GM23248 (cell line): ENCODE measurements around the gene TTC9. TPM values are rescaled to one million over a fixed set of nuclear protein-coding genes. Genes with fewer than 3 reads are reported as not detected.

Experiments used
- DNase-seq: peaks from one replicate; pipeline ENCODE4 v3.0.0-alpha.2; 2015
- H2AFZ ChIP-seq: fragments of 200-600 bp; sonication (generic); 2 replicates; pipeline ENCODE4 v1.6.1; 2016; ENCODE audit warnings: antibody characterized with exemption
- H3F3A ChIP-seq: fragments of 200-600 bp; sonication (generic); 2 replicates; pipeline ENCODE4 v1.6.1; 2016; ENCODE audit warnings: mild to moderate bottlenecking, antibody characterized with exemption, mixed run types; ENCODE audit not compliant: insufficient read depth
- H3K27ac ChIP-seq: fragments of 200-600 bp; sonication (generic); 2 replicates; pipeline ENCODE4 v1.5.1; 2016; ENCODE audit warnings: mild to moderate bottlenecking
- H3K27me3 ChIP-seq: fragments of 200-600 bp; sonication (generic); replicated peaks from 2 replicates; pipeline ENCODE4 v1.6.1; 2016; ENCODE audit warnings: mild to moderate bottlenecking; ENCODE audit not compliant: insufficient read depth
- H3K36me3 ChIP-seq: fragments of 200-600 bp; sonication (generic); 2 replicates; pipeline ENCODE4 v1.6.1; 2016; ENCODE audit warnings: low read depth, mild to moderate bottlenecking
- H3K4me1 ChIP-seq: fragments of 200-600 bp; sonication (generic); 2 replicates; pipeline ENCODE4 v1.6.1; 2016; ENCODE audit warnings: mild to moderate bottlenecking; ENCODE audit not compliant: insufficient read depth
- H3K4me2 ChIP-seq: fragments of 200-600 bp; sonication (generic); one replicate; pipeline ENCODE4 v1.6.1; 2016; ENCODE audit warnings: mild to moderate bottlenecking; ENCODE audit not compliant: unreplicated experiment
- H3K4me3 ChIP-seq: fragments of 200-600 bp; sonication (generic); 2 replicates; pipeline ENCODE4 v1.5.1; 2016; ENCODE audit warnings: mild to moderate bottlenecking
- H3K79me2 ChIP-seq: fragments of 200-600 bp; sonication (generic); 2 replicates; pipeline ENCODE4 v1.6.1; 2016; ENCODE audit warnings: mild to moderate bottlenecking; ENCODE audit not compliant: insufficient read depth
- H3K9ac ChIP-seq: fragments of 200-600 bp; sonication (generic); 2 replicates; pipeline ENCODE4 v1.6.1; 2016; ENCODE audit warnings: mild to moderate bottlenecking
- H3K9me2 ChIP-seq: fragments of 200-600 bp; sonication (generic); 2 replicates; pipeline ENCODE4 v1.6.1; 2016; ENCODE audit warnings: mixed run types, mild to moderate bottlenecking, moderate library complexity; ENCODE audit not compliant: insufficient read depth
- H3K9me3 ChIP-seq: fragments of 200-600 bp; sonication (generic); one replicate; pipeline ENCODE4 v1.6.1; 2017; ENCODE audit warnings: low read depth
- H4K20me1 ChIP-seq: fragments of 200-600 bp; sonication (generic); 2 replicates; pipeline ENCODE4 v1.6.0; 2016; ENCODE audit not compliant: insufficient read depth
- EZH2 ChIP-seq: fragments of 200-600 bp; sonication (generic); IDR thresholded peaks from 2 replicates; pipeline ENCODE4 v1.6.1; 2018; ENCODE audit warnings: antibody characterized with exemption, mild to moderate bottlenecking; ENCODE audit not compliant: insufficient read depth, poor library complexity, severe bottlenecking
- EZH2phosphoT487 ChIP-seq: fragments of 200-600 bp; sonication (generic); IDR thresholded peaks from 2 replicates; pipeline ENCODE4 v1.6.1; 2018; ENCODE audit warnings: antibody characterized with exemption, moderate library complexity, mild to moderate bottlenecking, low read depth; ENCODE audit not compliant: insufficient read depth
- WGBS, 2 experiments: methylation state at CpG; one replicate each; pipeline ENCODE4 v1.1.6; 2015 to 2017; ENCODE audit warnings: low lambda C conversion rate in 2 of 2, low coverage in 1 of 2; ENCODE audit errors: missing lambda C conversion rate in 2 of 2; 5-methylcytosine and 5-hydroxymethylcytosine counted together
- in situ Hi-C: fragments of 300-500 bp; cut with MboI; formaldehyde crosslinking; loops from 2 replicates; pipeline ENCODE4 v1.15.0; 2020
- polyA plus RNA-seq: library from polyadenylated mRNA; unstranded; fragments of >200 nt; fragmentation: Nextera tagmentation; extraction: Ambion mirVana; gene quantifications from 2 replicates; pipeline ENCODE4 v1.2.1, GENCODE V29; 2016
- small RNA-seq: library from RNA; depleted of rRNA; stranded (forward); fragments of <200 nt; gene quantifications from one replicate; pipeline ENCODE3, GENCODE V24; 2014; ENCODE audit warnings: low read depth, low replicate concordance
- total RNA-seq: library from RNA; depleted of rRNA; stranded (reverse); fragments of >200 nt; shearing (Covaris generic); gene quantifications from 2 replicates; pipeline ENCODE4 v1.2.3, GENCODE V29; 2014; rRNA removed

Gene TTC9
- total and polyA plus RNA-seq, 2 experiments from 2014 or later = not detected

DNA sequence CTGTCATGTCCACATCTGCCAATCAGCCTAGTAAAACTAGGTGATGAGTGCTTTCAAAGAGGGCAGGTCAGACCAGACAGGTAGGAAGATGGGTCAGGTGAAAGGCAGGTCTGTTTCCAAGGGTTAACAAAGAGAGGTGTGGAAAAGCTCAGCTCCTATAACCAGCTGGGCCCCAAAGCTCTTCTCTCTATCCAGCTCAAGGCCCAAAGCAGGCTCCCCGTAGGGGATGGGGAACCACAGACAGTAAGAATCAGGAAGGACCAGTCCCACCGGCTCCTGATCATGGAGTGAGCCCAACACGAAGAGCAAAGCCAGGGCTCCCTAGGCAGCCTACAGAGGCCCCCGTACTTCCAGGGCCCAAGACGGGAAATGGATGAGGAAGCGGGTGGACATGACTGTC lies 83.2 kb downstream of the TTC9 start:
- 47 to 53% methylated on average over 6 of the region's 6 CpGs for WGBS, 2 experiments
- Histone ChIP-seq H4K20me1 (no peaks in the 10 kb centered on the region), H3K4me3 (no peak overlapping the region), H2AFZ (no peak overlapping the region), H3K9ac (no peak overlapping the region), H3K9me2 (no peaks in the 10 kb centered on the region), H3K4me1 (no peaks in the 10 kb centered on the region), H3K79me2 (no peaks in the 10 kb centered on the region), H3K9me3 (no peaks in the 10 kb centered on the region), H3K27me3 (peaks cover 34% of the 10 kb centered on the region; the same call in 1 of the 2 replicates), H3K4me2 (no peak overlapping the region), H3K36me3 (no peaks in the 10 kb centered on the region), H3K27ac (no peak overlapping the region), H3F3A (no peaks in the 10 kb centered on the region)
- in situ Hi-C loops = no loop called here
- TF ChIP-seq EZH2 = no peak
- no peak for TF ChIP-seq EZH2phosphoT487
- no peak for DNase-seq

Small RNAs within 50 kb of the gene (small RNA-seq; reads per million reads assigned to genes)
- not detected for gene RN7SL77P

Other genes starting within 250 kb of the TTC9 start
- 12.2 and 13.3 TPM in 2 replicates for gene SYNJ2BP, start 224.8 kb upstream of the TTC9 start, total RNA-seq
- gene SYNJ2BP, start 224.8 kb upstream of the TTC9 start, polyA plus RNA-seq = 22.1 and 27.1 TPM in 2 replicates
- gene ADAM21, start 189.7 kb upstream of the TTC9 start, total RNA-seq = 0.97 TPM in 1 of 2 replicates, not detected in the other
- gene ADAM21, start 189.7 kb upstream of the TTC9 start, polyA plus RNA-seq = 0.13 and 0.20 TPM in 2 replicates
- gene ADAM20, start 106.9 kb upstream of the TTC9 start, total RNA-seq = under 0.01 and 0.54 TPM in 2 replicates
- gene ADAM20, start 106.9 kb upstream of the TTC9 start, polyA plus RNA-seq = 0.06 TPM in 1 of 2 replicates, not detected in the other
- gene MED6, start 41.3 kb upstream of the TTC9 start, total RNA-seq = 20.5 and 26.1 TPM in 2 replicates
- 29.4 and 31.6 TPM in 2 replicates for gene MED6, start 41.3 kb upstream of the TTC9 start, polyA plus RNA-seq
- gene MAP3K9, start 167.6 kb downstream of the TTC9 start, total RNA-seq = not detected in 2 replicates
- gene MAP3K9, start 167.6 kb downstream of the TTC9 start, polyA plus RNA-seq = 0.05 TPM in 1 of 2 replicates, not detected in the other